ENCODE measurements around the gene TNRC6C. TPM values are rescaled to one million over a fixed set of nuclear protein-coding genes. Genes with fewer than 3 reads are reported as not detected.
A peak's percentile ranks its signal among the peaks of the same experiment; 100 is the strongest.

TNRC6C gene
- total and polyA plus RNA-seq, 2 of the 13 experiments (the other 11 are each of a cell fraction or from before 2014, with no cell fraction given) = 0.66 to 4.9 TPM

DNA sequence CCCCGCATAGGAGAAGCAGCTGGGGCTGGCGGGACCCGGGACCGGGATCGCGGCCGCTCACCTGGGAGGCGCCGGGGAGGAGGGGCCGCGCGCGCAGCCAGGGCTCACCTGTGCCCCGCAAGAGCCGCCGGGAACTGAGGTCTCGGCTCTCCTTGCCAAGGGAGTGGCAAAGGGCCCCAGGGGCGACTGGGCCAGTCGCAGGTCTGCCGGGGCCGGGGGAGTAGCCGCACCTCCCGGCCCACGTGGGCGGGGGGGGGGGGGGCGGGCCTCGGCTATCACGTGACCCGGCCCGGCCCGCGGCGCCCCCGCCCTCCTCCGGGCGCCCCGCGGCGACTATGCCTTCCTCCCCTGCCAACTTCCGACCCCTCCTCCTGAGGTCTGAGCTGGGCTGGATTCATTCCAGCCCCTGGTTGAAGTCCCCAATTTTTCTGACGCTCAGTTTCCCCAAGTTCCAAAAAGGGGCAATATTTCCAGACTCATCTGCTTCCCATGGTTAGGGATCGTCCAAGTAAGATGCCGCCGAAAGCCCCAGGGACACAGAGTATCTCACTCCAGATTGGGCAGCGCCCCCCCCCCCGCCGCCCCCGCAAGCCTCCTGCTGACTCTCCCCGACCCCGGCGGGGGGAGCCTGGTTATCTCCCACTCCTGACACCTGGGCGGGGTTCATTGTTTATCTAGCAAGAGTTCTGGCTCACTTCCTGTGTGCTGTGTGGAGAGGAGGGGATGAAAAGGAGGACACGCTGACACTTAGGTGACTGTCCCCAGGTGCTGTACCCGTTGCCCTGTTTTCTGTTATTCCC lies 170.2 kb downstream of the TNRC6C start, which contains the start of gene TMC6 (continued):
- TF ChIP-seq ZBTB49 (CRISPR knock-in tag; IDR thresholded peaks at IDR 0.05; ENCODE audit: borderline replicate concordance) = no peak
- TF ChIP-seq HCFC1 (IDR thresholded peaks at IDR 0.05; ENCODE audit: low read depth, low read length) = no peak
- 0 out of 2 replicates have a peak, but pooled peaks have one; percentile 53 for TF ChIP-seq SIN3A (IDR thresholded peaks at IDR 0.05; ENCODE audit: borderline replicate concordance, low read depth, low read length)
- no peak; the same call in 1 of the 2 replicates for TF ChIP-seq PHF21A (CRISPR knock-in tag; IDR thresholded peaks at IDR 0.05)
- 0 out of 2 replicates have a peak, but pooled peaks have one; percentile 46 for TF ChIP-seq SSRP1 (CRISPR knock-in tag; IDR thresholded peaks at IDR 0.05)
- no peak for TF ChIP-seq MAF1 (CRISPR knock-in tag; IDR thresholded peaks at IDR 0.05; ENCODE audit: borderline replicate concordance)
- TF ChIP-seq KLF15 (CRISPR knock-in tag; IDR thresholded peaks at IDR 0.05; ENCODE audit: borderline replicate concordance) = no peak
- no peak for TF ChIP-seq ZBTB14 (CRISPR knock-in tag; IDR thresholded peaks at IDR 0.05)
- peak; percentile 13 for TF ChIP-seq YY1 (IDR thresholded peaks at IDR 0.05; ENCODE audit: insufficient read depth, insufficient replicate concordance, low read depth, low read length)
- TF ChIP-seq ZNF879 (CRISPR knock-in tag; IDR thresholded peaks at IDR 0.05) = no peak
- TF ChIP-seq HES4 (CRISPR knock-in tag; IDR thresholded peaks at IDR 0.05; ENCODE audit: borderline replicate concordance) = no peak
- TF ChIP-seq, protein P1, sequence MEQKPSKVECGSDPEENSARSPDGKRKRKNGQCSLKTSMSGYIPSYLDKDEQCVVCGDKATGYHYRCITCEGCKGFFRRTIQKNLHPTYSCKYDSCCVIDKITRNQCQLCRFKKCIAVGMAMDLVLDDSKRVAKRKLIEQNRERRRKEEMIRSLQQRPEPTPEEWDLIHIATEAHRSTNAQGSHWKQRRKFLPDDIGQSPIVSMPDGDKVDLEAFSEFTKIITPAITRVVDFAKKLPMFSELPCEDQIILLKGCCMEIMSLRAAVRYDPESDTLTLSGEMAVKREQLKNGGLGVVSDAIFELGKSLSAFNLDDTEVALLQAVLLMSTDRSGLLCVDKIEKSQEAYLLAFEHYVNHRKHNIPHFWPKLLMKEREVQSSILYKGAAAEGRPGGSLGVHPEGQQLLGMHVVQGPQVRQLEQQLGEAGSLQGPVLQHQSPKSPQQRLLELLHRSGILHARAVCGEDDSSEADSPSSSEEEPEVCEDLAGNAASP (CRISPR knock-in tag; IDR thresholded peaks at IDR 0.05; ENCODE audit: borderline replicate concordance) = no peak; the same call in 1 of the 2 replicates
- no peak for TF ChIP-seq ZNF557 (CRISPR knock-in tag; IDR thresholded peaks at IDR 0.05)
- no peak for TF ChIP-seq KDM1A (CRISPR knock-in tag; IDR thresholded peaks at IDR 0.05)
- no peak for TF ChIP-seq ZSCAN12 (CRISPR knock-in tag; IDR thresholded peaks at IDR 0.05)
- TF ChIP-seq, protein P2, sequence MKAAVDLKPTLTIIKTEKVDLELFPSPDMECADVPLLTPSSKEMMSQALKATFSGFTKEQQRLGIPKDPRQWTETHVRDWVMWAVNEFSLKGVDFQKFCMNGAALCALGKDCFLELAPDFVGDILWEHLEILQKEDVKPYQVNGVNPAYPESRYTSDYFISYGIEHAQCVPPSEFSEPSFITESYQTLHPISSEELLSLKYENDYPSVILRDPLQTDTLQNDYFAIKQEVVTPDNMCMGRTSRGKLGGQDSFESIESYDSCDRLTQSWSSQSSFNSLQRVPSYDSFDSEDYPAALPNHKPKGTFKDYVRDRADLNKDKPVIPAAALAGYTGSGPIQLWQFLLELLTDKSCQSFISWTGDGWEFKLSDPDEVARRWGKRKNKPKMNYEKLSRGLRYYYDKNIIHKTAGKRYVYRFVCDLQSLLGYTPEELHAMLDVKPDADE (CRISPR knock-in tag; IDR thresholded peaks at IDR 0.05) = no peak
- no peak; the same call in 1 of the 2 replicates for TF ChIP-seq KDM5A (IDR thresholded peaks at IDR 0.05; ENCODE audit: borderline replicate concordance, low read length)
- peak; percentile 4; the same call in 1 of the 2 replicates for TF ChIP-seq HNF4A (CRISPR knock-in tag; IDR thresholded peaks at IDR 0.05)
- 0 out of 2 replicates have a peak, but pooled peaks have one; percentile 12 for TF ChIP-seq ZNF546 (CRISPR knock-in tag; conservative IDR thresholded peaks at IDR 0.05)
- no peak for TF ChIP-seq HOMEZ (CRISPR knock-in tag; IDR thresholded peaks at IDR 0.05; ENCODE audit: low read depth)
- TF ChIP-seq MTA3 (CRISPR knock-in tag; IDR thresholded peaks at IDR 0.05) = no peak
- TF ChIP-seq TCF7L2 (IDR thresholded peaks at IDR 0.05; ENCODE audit: low read depth, low read length) = no peak
- TF ChIP-seq AGO2 (optimal IDR thresholded peaks at IDR 0.05; ENCODE audit: low read depth, low read length) = peak; percentile 1
